Stimulated activated CD4-positive, alpha-beta T cell treated with anti-CD3 and anti-CD28 coated beads, Interleukin-12 subunit alpha, Interleukin-12 subunit beta, amount 100 ng/mL, for 48 hours (primary cell): ENCODE measurements around the gene SOX8.

Experiments used
- DNase-seq, 3 donors: peaks; one replicate each; pipeline ENCODE4 v3.0.0-alpha.2; 2020; ENCODE audit warnings: low read depth in 2 of 3, low spot score in 1 of 3

SOX8 gene

GRCh38 chr16:972316-973002, 9.1 kb upstream of the SOX8 start:
- no peak for DNase-seq

GRCh38 chr16:973366-973765, 8.2 kb upstream of the SOX8 start:
- no peak for DNase-seq

- DNase-seq: no peak
Measured at GRCh38 chr16:974001-974601, 7.5 kb upstream of the SOX8 start.

- no peak for DNase-seq
Measured at GRCh38 chr16:974611-975261, 6.8 kb upstream of the SOX8 start.

- no peak for DNase-seq
Measured at GRCh38 chr16:975291-975690, 6.3 kb upstream of the SOX8 start.

- no peak for DNase-seq
Measured at GRCh38 chr16:976389-976931, 5.1 kb upstream of the SOX8 start.

- no peak for DNase-seq
Measured at GRCh38 chr16:977081-977701, 4.4 kb upstream of the SOX8 start.

- DNase-seq: no peak
Measured at GRCh38 chr16:977896-978295, 3.7 kb upstream of the SOX8 start.

GRCh38 chr16:978403-978802, 3.2 kb upstream of the SOX8 start:
- DNase-seq: no peak

GRCh38 chr16:979147-979546, 2.4 kb upstream of the SOX8 start:
- DNase-seq: no peak

- DNase-seq: no peak
Measured at GRCh38 chr16:979859-980594, 1.5 kb upstream of the SOX8 start.

GRCh38 chr16:980595-980854, 1.0 kb upstream of the SOX8 start:
- DNase-seq: no peak

- DNase-seq: no peak
Measured at GRCh38 chr16:982145-983043, 824 bp downstream of the SOX8 start.

- DNase-seq: no peak
Measured at GRCh38 chr16:983044-984030, 1.8 kb downstream of the SOX8 start.

GRCh38 chr16:984121-984694, 2.6 kb downstream of the SOX8 start:
- no peak for DNase-seq

GRCh38 chr16:984736-985636, 3.4 kb downstream of the SOX8 start:
- DNase-seq: no peak

- DNase-seq: no peak
Measured at GRCh38 chr16:985646-986400, 4.3 kb downstream of the SOX8 start.
